Upper lobe of left lung (tissue), 4 donors: ENCODE results near the gene MASTL.

Experiments used
- EP300 ChIP-seq, 4 donors: sonication (generic); formaldehyde crosslinking; IDR thresholded peaks; one replicate each; pipeline ENCODE4 v1.5.1; 2017; ENCODE audit warnings: antibody characterized with exemption in 4 of 4, control low read depth in 2 of 4
- POLR2A ChIP-seq, 4 donors: fragments of 450-650 bp; IDR thresholded peaks; one replicate each; pipeline ENCODE4 v1.5.1; 2016 to 2017; ENCODE audit warnings: antibody characterized with exemption in 4 of 4, mild to moderate bottlenecking in 2 of 4

DNA sequence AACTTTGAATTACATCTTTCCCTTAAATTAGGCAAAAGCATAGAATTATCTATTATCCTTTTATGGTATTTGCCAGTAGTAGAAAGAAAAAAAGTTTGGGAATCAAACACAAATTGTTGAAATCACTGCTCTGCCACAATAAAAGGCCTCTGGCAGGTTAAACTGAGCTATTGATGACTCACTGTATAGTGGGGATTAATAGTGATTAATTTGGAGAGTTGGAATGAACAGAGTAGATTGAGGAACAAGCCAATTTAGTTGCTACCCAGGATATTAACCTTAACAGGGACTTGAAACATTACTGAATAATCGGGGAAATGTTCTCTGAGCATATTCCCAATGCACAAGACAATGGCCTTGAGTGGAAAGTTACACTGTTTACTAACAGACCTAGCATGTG is 33.1 kb downstream of the MASTL start:
- TF ChIP-seq POLR2A (IDR thresholded peaks at IDR 0.05) (no peak), EP300 (IDR thresholded peaks at IDR 0.05) (no peak)
